Measurements from ENCODE around the gene AATF.
A peak's percentile ranks its signal among the peaks of the same experiment; 100 is the strongest.

GRCh38 chr17:36936455-36937000, 12.2 kb upstream of the AATF start:
- TF ChIP-seq SUZ12 (IDR thresholded peaks at IDR 0.05; ENCODE audit: extremely low read depth, insufficient read depth, insufficient read length) (peak; percentile 59), ZNF274 (IDR thresholded peaks at IDR 0.05; ENCODE audit: low read depth, low read length) (no peak)
